Measurements from ENCODE around the gene SPINK13.

SPINK13 gene

GRCh38 chr5:148268566-148268965, at the start of gene SPINK13:
Gene SPINK13 (plus strand): TSS chr5:148268794. CDS start chr5:148270073, 1,279 bp downstream.
- H3K4me3 ChIP-seq (ENCODE audit: low read depth, low read length): no peak within 1 kb of the TSS
- TF ChIP-seq CTCF (IDR thresholded peaks at IDR 0.05; ENCODE audit: low read depth, low read length): no peak

- H3K4me3 ChIP-seq (ENCODE audit: low read depth, low read length): no peak overlapping the region
- TF ChIP-seq CTCF (IDR thresholded peaks at IDR 0.05; ENCODE audit: low read depth, low read length): no peak
Observed at GRCh38 chr5:148221508-148221907, 47.1 kb upstream of the SPINK13 start.

GRCh38 chr5:148224117-148224742, 44.4 kb upstream of the SPINK13 start:
- H3K4me3 ChIP-seq (ENCODE audit: low read depth, low read length): no peak overlapping the region
- no peak for TF ChIP-seq CTCF (IDR thresholded peaks at IDR 0.05; ENCODE audit: low read depth, low read length)

GRCh38 chr5:148228392-148228984, 40.1 kb upstream of the SPINK13 start:
- no peak overlapping the region for H3K4me3 ChIP-seq (ENCODE audit: low read depth, low read length)
- TF ChIP-seq CTCF (IDR thresholded peaks at IDR 0.05; ENCODE audit: low read depth, low read length): no peak

GRCh38 chr5:148229840-148230239, 38.8 kb upstream of the SPINK13 start:
- H3K4me3 ChIP-seq (ENCODE audit: low read depth, low read length): no peak overlapping the region
- no peak for TF ChIP-seq CTCF (IDR thresholded peaks at IDR 0.05; ENCODE audit: low read depth, low read length)

GRCh38 chr5:148230240-148230639, 38.4 kb upstream of the SPINK13 start:
- H3K4me3 ChIP-seq (ENCODE audit: low read depth, low read length): no peak overlapping the region
- TF ChIP-seq CTCF (IDR thresholded peaks at IDR 0.05; ENCODE audit: low read depth, low read length): no peak

- TF ChIP-seq CTCF (IDR thresholded peaks at IDR 0.05; ENCODE audit: low read depth, low read length): no peak
- no peak overlapping the region for H3K4me3 ChIP-seq (ENCODE audit: low read depth, low read length)
Observed at GRCh38 chr5:148237785-148238417, 30.7 kb upstream of the SPINK13 start.
